Mesenchymal stem cell (in vitro differentiated cells and primary cell): ENCODE measurements around the gene PCK2.

Experiments
- DNase-seq: peaks from one replicate; pipeline ENCODE4 v3.0.0-alpha.2; 2013
- H2AFZ ChIP-seq: one replicate; pipeline ENCODE4 v1.6.1; 2013; ENCODE audit warnings: low read depth, mild to moderate bottlenecking, control low read depth, inconsistent platforms, low read length, moderate library complexity
- H2AK5ac ChIP-seq: 2 replicates; pipeline ENCODE4 v1.6.1; 2013; ENCODE audit warnings: low read length, moderate library complexity, mild to moderate bottlenecking, inconsistent platforms; ENCODE audit not compliant: severe bottlenecking
- H2BK120ac ChIP-seq: one replicate; pipeline ENCODE4 v1.6.1; 2013; ENCODE audit warnings: low read depth, mild to moderate bottlenecking, inconsistent platforms, low read length, moderate library complexity
- H2BK12ac ChIP-seq, 2 experiments: one replicate each; pipeline ENCODE4 v1.6.1; 2013; ENCODE audit warnings: inconsistent platforms in 2 of 2, low read length in 2 of 2, mild to moderate bottlenecking in 2 of 2, moderate library complexity in 2 of 2, control low read depth in 1 of 2
- H2BK15ac ChIP-seq: one replicate; pipeline ENCODE4 v1.6.1; 2013; ENCODE audit warnings: mild to moderate bottlenecking, low read depth, inconsistent platforms; ENCODE audit not compliant: poor library complexity, severe bottlenecking
- H2BK5ac ChIP-seq: 2 replicates; pipeline ENCODE4 v1.6.1; 2013; ENCODE audit warnings: low read depth, mild to moderate bottlenecking, low read length, control low read depth, inconsistent platforms; ENCODE audit not compliant: poor library complexity, severe bottlenecking
- H3K14ac ChIP-seq, 2 experiments: one replicate each; pipeline ENCODE4 v1.6.1; 2013; ENCODE audit warnings: inconsistent platforms in 2 of 2, low read length in 2 of 2, control low read depth in 1 of 2, mild to moderate bottlenecking in 1 of 2, moderate library complexity in 1 of 2
- H3K18ac ChIP-seq, 2 experiments: one replicate each; pipeline ENCODE4 v1.6.1; 2013; ENCODE audit warnings: inconsistent platforms in 2 of 2, low read length in 2 of 2, control low read depth in 1 of 2, low read depth in 1 of 2, mild to moderate bottlenecking in 1 of 2
- H3K23ac ChIP-seq, 2 experiments: one replicate each; pipeline ENCODE4 v1.6.1; 2013; ENCODE audit warnings: inconsistent platforms in 2 of 2, low read length in 2 of 2, mild to moderate bottlenecking in 2 of 2, moderate library complexity in 2 of 2, control low read depth in 1 of 2
- H3K27ac ChIP-seq: 2 replicates; pipeline ENCODE4 v1.5.1; 2013; ENCODE audit warnings: mild to moderate bottlenecking, moderate library complexity, low read length, control low read depth, inconsistent platforms; ENCODE audit not compliant: poor library complexity, severe bottlenecking
- H3K27me3 ChIP-seq, 2 experiments: 2 replicates each; pipeline versions ENCODE4 v1.6.1 to v1.7.0; 2013; ENCODE audit warnings: low read length in 2 of 2, mild to moderate bottlenecking in 2 of 2, moderate library complexity in 2 of 2, control low read depth in 1 of 2, inconsistent platforms in 1 of 2; ENCODE audit not compliant: control insufficient read depth in 1 of 2, insufficient read depth in 1 of 2
- H3K36me3 ChIP-seq, 2 experiments: 2 replicates each; pipeline versions ENCODE4 v1.6.1 to v1.7.0; 2013; ENCODE audit warnings: low read length in 2 of 2, control low read depth in 1 of 2, inconsistent platforms in 1 of 2, low read depth in 1 of 2, mild to moderate bottlenecking in 1 of 2; ENCODE audit not compliant: insufficient read depth in 2 of 2, control insufficient read depth in 1 of 2
- H3K4ac ChIP-seq, 2 experiments: one replicate each; pipeline ENCODE4 v1.6.1; 2013; ENCODE audit warnings: inconsistent platforms in 2 of 2, low read length in 2 of 2, mild to moderate bottlenecking in 2 of 2, moderate library complexity in 2 of 2, control low read depth in 1 of 2, low read depth in 1 of 2
- H3K4me1 ChIP-seq: 2 replicates; pipeline ENCODE4 v1.6.1; 2013; ENCODE audit warnings: low read depth, low read length, control low read depth; ENCODE audit not compliant: control insufficient read depth, insufficient read depth
- H3K4me2 ChIP-seq: 2 replicates; pipeline ENCODE4 v1.6.1; 2013; ENCODE audit warnings: low read length, mild to moderate bottlenecking, inconsistent platforms; ENCODE audit not compliant: poor library complexity, severe bottlenecking
- H3K4me3 ChIP-seq, 2 experiments: 2 replicates each; pipeline versions ENCODE4 v1.5.1 to v1.7.0; 2013; ENCODE audit warnings: low read length in 2 of 2, mild to moderate bottlenecking in 2 of 2, control low read depth in 1 of 2, low read depth in 1 of 2; ENCODE audit not compliant: insufficient read depth in 1 of 2
- H3K79me1 ChIP-seq: replicated peaks from 2 replicates; pipeline ENCODE4 v1.6.1; 2013; ENCODE audit warnings: mild to moderate bottlenecking, control low read depth, low read length, inconsistent platforms; ENCODE audit not compliant: poor library complexity, severe bottlenecking
- H3K9ac ChIP-seq: 2 replicates; pipeline ENCODE4 v1.7.0; 2013; ENCODE audit warnings: mild to moderate bottlenecking, low read length, moderate library complexity
- H3K9me3 ChIP-seq: 2 replicates; pipeline ENCODE4 v1.7.0; 2013; ENCODE audit warnings: mild to moderate bottlenecking, low read length; ENCODE audit not compliant: control insufficient read depth
- H4K8ac ChIP-seq: one replicate; pipeline ENCODE4 v1.6.1; 2013; ENCODE audit warnings: inconsistent platforms, mild to moderate bottlenecking, low read length, moderate library complexity
- H4K91ac ChIP-seq: one replicate; pipeline ENCODE4 v1.6.1; 2013; ENCODE audit warnings: mild to moderate bottlenecking, low read length, inconsistent platforms
- WGBS: methylation state at CpG from one replicate; pipeline ENCODE4 v1.1.7; 2013; ENCODE audit warnings: mixed read lengths; 5-methylcytosine and 5-hydroxymethylcytosine counted together

The PCK2 gene

DNA sequence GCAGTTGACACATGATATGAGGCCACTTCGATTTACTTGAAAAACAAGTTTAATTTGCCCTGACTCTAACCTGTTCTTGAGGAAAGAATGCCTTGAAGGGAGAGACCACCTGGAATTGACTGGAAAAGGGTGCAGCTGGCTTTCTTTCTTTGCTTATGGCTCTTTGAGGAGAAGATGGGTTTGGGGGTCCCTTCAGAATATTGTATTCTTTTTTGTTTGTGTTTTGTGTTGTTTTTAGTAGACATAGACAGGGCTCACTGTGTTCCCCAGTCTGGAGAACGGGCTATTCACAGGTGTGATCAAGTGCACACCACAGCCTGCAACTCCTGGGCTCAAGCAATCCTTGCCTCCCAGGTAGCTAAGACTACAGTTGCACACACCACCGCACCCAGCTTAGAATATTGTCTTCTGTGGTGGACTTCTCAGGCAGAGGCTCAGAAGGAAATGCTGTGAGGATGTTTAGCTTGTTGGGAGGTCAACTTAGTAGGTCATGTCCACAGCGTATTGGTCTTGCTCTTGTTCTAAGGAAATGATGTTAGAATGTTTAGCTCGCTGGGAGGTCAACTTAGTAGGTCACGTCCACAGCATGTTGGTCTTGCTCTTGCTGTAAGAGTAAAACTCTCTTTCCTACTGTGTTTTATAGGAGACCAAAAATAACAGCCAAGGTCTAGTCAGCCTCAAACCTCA, 22.2 kb downstream of the PCK2 start:
- peaks cover 25% of the 10 kb centered on the region for H3K79me1 ChIP-seq
- no peaks in the 10 kb centered on the region for H3K9me3 ChIP-seq
- no peaks in the 10 kb centered on the region for H3K27me3 ChIP-seq
- H3K9ac ChIP-seq: no peak overlapping the region
- H3K27ac ChIP-seq: no peak overlapping the region
- no peak overlapping the region for H2AK5ac ChIP-seq
- H2BK12ac ChIP-seq: no peak overlapping the region
- peaks cover 37 to 41% of the 10 kb centered on the region in 2 experiments for H3K36me3 ChIP-seq
- DNase-seq: no peak
- H3K23ac ChIP-seq: no peak overlapping the region
- 78% methylated on average over 6 of the region's 6 CpGs for WGBS
- H3K14ac ChIP-seq: no peak overlapping the region
- no peak overlapping the region for H2BK5ac ChIP-seq
- peaks cover 7% of the 10 kb centered on the region for H3K4me1 ChIP-seq
- H3K4ac ChIP-seq: no peak overlapping the region
- H2BK120ac ChIP-seq: no peak overlapping the region
- H4K8ac ChIP-seq: no peak overlapping the region
- H2BK15ac ChIP-seq: no peak overlapping the region
- no peak overlapping the region for H4K91ac ChIP-seq
- H2AFZ ChIP-seq: no peak overlapping the region
- no peak overlapping the region for H3K18ac ChIP-seq
- no peak overlapping the region for H3K4me2 ChIP-seq
- peak overlapping the region in 1 of 2 experiments; percentile 91 for H3K4me3 ChIP-seq

DNA sequence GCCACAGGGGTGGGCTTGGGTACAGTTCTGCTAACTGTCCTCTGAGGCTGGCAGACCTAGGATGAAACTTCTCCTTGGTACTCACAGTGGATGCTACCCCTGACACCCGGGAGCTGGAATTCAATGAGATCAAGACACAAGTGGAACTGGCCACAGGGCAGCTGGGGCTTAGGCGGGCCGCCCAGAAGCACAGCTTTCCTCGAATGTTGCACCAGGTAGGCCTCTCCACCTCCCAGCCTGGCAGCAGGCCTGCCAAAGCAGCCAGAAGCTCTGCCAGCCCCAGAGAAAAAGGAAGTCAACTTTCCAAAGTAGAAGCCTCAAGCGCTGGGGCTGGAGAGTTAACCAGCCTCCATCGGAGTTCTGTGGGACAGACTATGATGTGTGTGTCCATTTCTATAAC, 23.1 kb downstream of the PCK2 start:
- H3K14ac ChIP-seq: no peak overlapping the region
- no peak overlapping the region for H3K9ac ChIP-seq
- no peak overlapping the region for H4K8ac ChIP-seq
- no peak for DNase-seq
- H3K4me2 ChIP-seq: no peak overlapping the region
- H3K18ac ChIP-seq: no peak overlapping the region
- peaks cover 7% of the 10 kb centered on the region for H3K4me1 ChIP-seq
- H3K23ac ChIP-seq: no peak overlapping the region
- H2AFZ ChIP-seq: no peak overlapping the region
- H4K91ac ChIP-seq: no peak overlapping the region
- WGBS: 95% methylated on average over 6 of the region's 6 CpGs
- no peak overlapping the region for H2BK12ac ChIP-seq
- H3K4ac ChIP-seq: no peak overlapping the region
- H3K79me1 ChIP-seq: peaks cover 25% of the 10 kb centered on the region
- no peak overlapping the region for H2BK15ac ChIP-seq
- H2AK5ac ChIP-seq: no peak overlapping the region
- no peak overlapping the region for H3K4me3 ChIP-seq
- no peak overlapping the region for H2BK5ac ChIP-seq
- no peaks in the 10 kb centered on the region for H3K27me3 ChIP-seq
- no peaks in the 10 kb centered on the region for H3K9me3 ChIP-seq
- H3K27ac ChIP-seq: no peak overlapping the region
- H3K36me3 ChIP-seq: peaks cover 44 to 48% of the 10 kb centered on the region in 2 experiments
- no peak overlapping the region for H2BK120ac ChIP-seq

DNA sequence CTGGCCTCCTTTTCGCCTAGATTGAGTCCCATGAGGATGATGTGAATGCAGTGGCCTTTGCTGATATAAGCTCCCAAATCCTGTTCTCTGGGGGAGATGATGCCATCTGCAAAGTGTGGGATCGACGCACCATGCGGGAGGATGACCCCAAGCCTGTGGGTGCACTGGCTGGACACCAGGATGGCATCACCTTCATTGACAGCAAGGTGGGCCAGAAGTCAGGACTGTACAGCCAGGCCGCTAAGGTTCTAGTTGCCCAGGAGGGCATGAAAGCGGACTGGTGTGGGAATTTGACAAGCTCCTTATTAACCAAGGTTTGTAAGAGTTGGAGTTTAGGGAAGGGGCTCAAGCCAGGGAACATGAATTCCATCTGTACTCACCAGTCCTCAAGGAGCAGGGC, 25.6 kb downstream of the PCK2 start:
- H3K4ac ChIP-seq: no peak overlapping the region
- H3K27me3 ChIP-seq: no peaks in the 10 kb centered on the region
- no peak overlapping the region for H3K4me3 ChIP-seq
- no peak overlapping the region for H2BK120ac ChIP-seq
- H3K27ac ChIP-seq: no peak overlapping the region
- H3K9me3 ChIP-seq: no peaks in the 10 kb centered on the region
- H4K91ac ChIP-seq: no peak overlapping the region
- no peak overlapping the region for H2BK15ac ChIP-seq
- no peak for DNase-seq
- peaks cover 7% of the 10 kb centered on the region for H3K4me1 ChIP-seq
- H3K23ac ChIP-seq: no peak overlapping the region
- H3K18ac ChIP-seq: no peak overlapping the region
- 96% methylated on average over 6 of the region's 6 CpGs for WGBS
- no peak overlapping the region for H2AK5ac ChIP-seq
- H2BK12ac ChIP-seq: no peak overlapping the region
- no peak overlapping the region for H2AFZ ChIP-seq
- H3K9ac ChIP-seq: no peak overlapping the region
- peaks cover 64 to 68% of the 10 kb centered on the region in 2 experiments for H3K36me3 ChIP-seq
- H3K14ac ChIP-seq: no peak overlapping the region
- H3K4me2 ChIP-seq: no peak overlapping the region
- H3K79me1 ChIP-seq: peaks cover 25% of the 10 kb centered on the region
- no peak overlapping the region for H2BK5ac ChIP-seq
- no peak overlapping the region for H4K8ac ChIP-seq

- H3K27ac ChIP-seq: no peak overlapping the region
- no peaks in the 10 kb centered on the region for H3K27me3 ChIP-seq
- no peak overlapping the region for H4K8ac ChIP-seq
- WGBS: 100% methylated on average over 2 of the region's 8 CpGs
- H2BK5ac ChIP-seq: no peak overlapping the region
- no peak overlapping the region for H2AK5ac ChIP-seq
- no peak overlapping the region for H3K18ac ChIP-seq
- no peak for DNase-seq
- H3K4me2 ChIP-seq: no peak overlapping the region
- peaks cover 17% of the 10 kb centered on the region for H3K79me1 ChIP-seq
- H3K4me1 ChIP-seq: peaks cover 2% of the 10 kb centered on the region
- no peak overlapping the region for H4K91ac ChIP-seq
- peaks cover 66 to 68% of the 10 kb centered on the region in 2 experiments for H3K36me3 ChIP-seq
- no peak overlapping the region for H2BK120ac ChIP-seq
- no peaks in the 10 kb centered on the region for H3K9me3 ChIP-seq
- no peak overlapping the region for H3K23ac ChIP-seq
- no peak overlapping the region for H2BK15ac ChIP-seq
- no peak overlapping the region for H2BK12ac ChIP-seq
- H2AFZ ChIP-seq: no peak overlapping the region
- H3K4ac ChIP-seq: no peak overlapping the region
- H3K4me3 ChIP-seq: peak overlapping the region in 1 of 2 experiments; percentile 15
- H3K14ac ChIP-seq: no peak overlapping the region
- no peak overlapping the region for H3K9ac ChIP-seq
These were observed 27.1 kb downstream of the PCK2 start for GRCh38 chr14:24121210-24121609.
